ENCODE results near the gene PLK5. TPM values are rescaled to one million over a fixed set of nuclear protein-coding genes. Genes with fewer than 3 reads are reported as not detected.
"Not testable (repeated sequence)": the region's sequence is repeated elsewhere in the genome, so short reads cannot be mapped to it uniquely, and the experiment has no call there.

Gene PLK5
- total RNA-seq, 1 donor from 2014 or later: not detected

GRCh38 chr19:1507763-1508506 is 15.9 kb upstream of the PLK5 start:
- peak; percentile 92 for DNase-seq

- DNase-seq: no peak
Observed at GRCh38 chr19:1508507-1508856, 15.4 kb upstream of the PLK5 start.

GRCh38 chr19:1509602-1510441 is 14.1 kb upstream of the PLK5 start:
- DNase-seq: no peak

GRCh38 chr19:1510442-1510806 is 13.5 kb upstream of the PLK5 start:
- no peak for DNase-seq

GRCh38 chr19:1510807-1511206 is 13.1 kb upstream of the PLK5 start:
- DNase-seq: no peak

GRCh38 chr19:1511318-1512317 is 12.3 kb upstream of the PLK5 start:
- DNase-seq: no peak

- DNase-seq: no peak
Observed at GRCh38 chr19:1512671-1513498, 11.0 kb upstream of the PLK5 start, which contains the start of gene ADAMTSL5. Gene ADAMTSL5, minus strand, starts transcription at chr19:1513019. Its CDS starts 2,076 bp downstream, at chr19:1510943.

GRCh38 chr19:1513499-1514294 is 10.2 kb upstream of the PLK5 start:
- DNase-seq: no peak

- no peak for DNase-seq
Observed at GRCh38 chr19:1514295-1514661, 9.6 kb upstream of the PLK5 start.

GRCh38 chr19:1514986-1515721 is 8.7 kb upstream of the PLK5 start:
- DNase-seq: no peak

- DNase-seq: no peak
Observed at GRCh38 chr19:1516395-1516753, 7.5 kb upstream of the PLK5 start.

GRCh38 chr19:1518471-1518870 is 5.4 kb upstream of the PLK5 start:
- no peak for DNase-seq

GRCh38 chr19:1519802-1520201 is 4.1 kb upstream of the PLK5 start:
- DNase-seq: not testable (repeated sequence)

- no peak for DNase-seq
Observed at GRCh38 chr19:1520203-1520780, 3.6 kb upstream of the PLK5 start.

GRCh38 chr19:1521636-1522035 is 2.2 kb upstream of the PLK5 start:
- no peak for DNase-seq

- no peak for DNase-seq
Observed at GRCh38 chr19:1522061-1522460, 1.8 kb upstream of the PLK5 start.

- DNase-seq: no peak
Observed at GRCh38 chr19:1522838-1523237, 1.0 kb upstream of the PLK5 start.

- no peak for DNase-seq
Observed at GRCh38 chr19:1524287-1524971, 552 bp downstream of the PLK5 start.

- DNase-seq: no peak
Observed at GRCh38 chr19:1524972-1525325, 1.1 kb downstream of the PLK5 start.
